ENCODE measurements around the gene RFX7.

Gene RFX7

GRCh38 chr15:56126409-56126808, 117.3 kb downstream of the RFX7 start:
- no peak for DNase-seq (ENCODE audit: low read depth in 2 of 2)

GRCh38 chr15:56124391-56124790, 119.3 kb downstream of the RFX7 start:
- no peak for DNase-seq (ENCODE audit: low read depth in 2 of 2)

DNA sequence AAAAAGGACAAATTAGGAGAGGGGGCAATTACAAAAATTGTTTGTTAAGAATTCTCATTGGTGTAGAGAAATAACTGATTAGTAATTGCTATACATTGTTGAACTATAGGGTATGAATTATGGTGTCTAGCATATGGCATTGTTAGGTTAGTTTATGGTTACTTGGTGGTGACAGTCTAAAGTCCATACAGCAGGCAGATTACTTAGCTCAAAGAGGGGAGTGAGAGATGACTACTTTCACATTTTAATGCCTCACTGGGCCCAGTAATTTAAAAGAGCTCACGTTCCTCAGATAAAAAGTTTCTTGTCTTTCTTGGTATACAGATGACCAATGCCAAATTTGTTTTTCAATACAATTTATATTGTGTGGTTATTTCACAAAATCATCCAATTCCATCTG, 137.8 kb downstream of the RFX7 start:
- no peak for DNase-seq (ENCODE audit: low read depth in 2 of 2)

DNA sequence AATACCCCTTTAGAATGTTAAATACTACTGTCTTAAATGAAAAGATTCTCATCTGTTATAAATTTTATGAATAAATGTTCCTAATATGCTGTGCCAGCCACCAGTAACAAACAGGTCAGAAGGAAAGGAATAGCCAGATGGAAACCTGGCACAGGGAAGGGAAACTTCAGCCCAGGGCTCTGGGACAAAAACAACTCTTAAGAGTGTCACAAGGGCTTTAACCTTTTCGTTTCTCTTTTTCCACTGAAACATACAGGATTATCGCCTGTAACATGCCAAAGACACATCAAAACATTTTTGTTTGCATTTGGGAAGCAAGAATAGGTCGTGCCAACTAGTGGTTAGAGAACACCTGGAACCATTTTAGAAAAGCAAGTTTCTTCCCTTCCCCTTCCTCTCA, 141.2 kb downstream of the RFX7 start:
- no peak for DNase-seq (ENCODE audit: low read depth in 2 of 2)

DNA sequence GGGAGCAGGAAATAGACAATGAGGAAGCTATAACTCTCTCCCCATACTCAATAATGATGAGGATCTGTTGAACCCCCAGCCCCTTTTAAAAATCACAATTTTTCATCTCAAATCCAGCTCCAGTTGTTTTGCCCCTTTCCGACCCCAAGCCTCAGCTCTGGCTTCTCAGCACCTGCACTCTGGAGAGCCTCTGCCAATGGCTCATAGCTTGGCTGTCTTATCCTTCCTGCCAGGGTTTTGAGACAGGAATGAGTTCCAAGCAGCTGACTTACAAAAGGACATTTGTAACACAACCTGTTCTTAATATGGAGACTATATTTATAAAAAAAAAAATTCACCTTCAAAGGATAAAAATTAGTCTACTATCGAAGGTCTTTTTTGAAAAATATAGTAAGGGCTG, 144.4 kb downstream of the RFX7 start:
- DNase-seq (ENCODE audit: low read depth in 2 of 2), result no peak

DNA sequence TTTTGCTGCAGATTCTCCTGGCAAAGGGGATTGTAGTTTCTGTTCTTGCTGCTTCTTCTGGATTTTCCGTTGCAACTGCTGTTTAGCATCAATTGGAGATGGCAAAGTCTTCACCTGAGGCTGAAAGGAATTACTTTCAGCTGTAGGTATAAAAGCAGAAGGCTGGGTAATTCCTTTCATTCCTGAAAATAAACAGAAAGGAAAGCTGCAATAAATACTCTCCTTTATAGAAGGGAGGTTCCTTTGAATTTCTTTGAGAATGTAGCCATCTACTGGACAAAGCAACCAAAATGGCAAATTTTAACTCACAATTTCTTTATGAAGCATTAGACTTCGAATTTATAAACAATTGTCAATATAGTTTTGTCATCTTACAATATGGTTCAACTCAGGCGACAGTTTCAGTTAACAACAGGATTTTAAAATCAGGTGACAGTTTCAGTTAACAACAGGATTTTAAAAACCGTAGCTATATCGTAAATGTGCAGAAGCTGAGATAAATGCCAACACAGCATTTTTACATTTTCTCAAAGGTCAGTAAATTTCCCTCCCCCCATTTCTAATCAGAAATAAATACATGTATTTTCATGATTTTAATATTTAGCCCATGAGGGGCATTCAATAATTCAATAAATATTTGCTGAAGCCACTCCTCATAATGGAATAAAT, 145.3 kb downstream of the RFX7 start:
- DNase-seq (ENCODE audit: low read depth in 2 of 2), result no peak

DNA sequence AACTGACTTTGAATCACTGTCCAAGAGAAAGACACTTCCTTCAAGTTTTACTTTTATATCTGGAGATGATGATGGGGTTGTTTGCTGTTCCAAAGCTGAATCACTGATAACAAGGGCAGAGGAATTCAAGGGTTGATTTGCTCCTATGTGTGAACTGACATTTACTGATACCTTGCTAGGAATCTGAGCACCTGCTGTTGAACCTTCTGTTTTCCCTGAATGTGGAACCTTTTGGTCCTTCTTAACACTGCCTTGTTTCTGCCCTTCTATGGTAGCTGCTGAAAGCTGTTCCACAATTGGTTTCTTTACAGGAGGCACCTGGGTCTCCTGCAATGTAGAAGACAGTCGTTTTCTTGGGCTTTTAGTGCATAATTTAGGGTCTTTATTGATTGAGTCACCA, 148.3 kb downstream of the RFX7 start:
- no peak for DNase-seq (ENCODE audit: low read depth in 2 of 2)

DNA sequence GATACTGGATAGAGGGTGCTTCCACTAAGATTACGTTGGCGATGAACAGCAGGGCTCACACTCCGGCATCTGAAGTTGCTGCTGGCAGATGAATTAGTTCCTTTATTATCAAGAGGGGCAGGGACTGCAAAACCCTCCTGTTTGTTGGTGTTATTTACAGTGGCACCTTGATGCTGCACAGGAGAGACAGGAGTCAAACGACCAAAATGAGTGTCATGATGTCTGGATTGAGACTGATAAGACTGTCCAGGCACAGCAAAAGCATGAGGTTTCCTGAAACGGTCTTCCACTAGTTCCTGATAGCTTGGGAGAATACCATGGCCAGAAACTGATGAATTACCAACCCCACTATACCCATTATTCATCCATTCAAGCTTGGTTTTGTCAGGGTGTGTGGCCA, 149.5 kb downstream of the RFX7 start:
- DNase-seq (ENCODE audit: low read depth in 2 of 2), result no peak

DNA sequence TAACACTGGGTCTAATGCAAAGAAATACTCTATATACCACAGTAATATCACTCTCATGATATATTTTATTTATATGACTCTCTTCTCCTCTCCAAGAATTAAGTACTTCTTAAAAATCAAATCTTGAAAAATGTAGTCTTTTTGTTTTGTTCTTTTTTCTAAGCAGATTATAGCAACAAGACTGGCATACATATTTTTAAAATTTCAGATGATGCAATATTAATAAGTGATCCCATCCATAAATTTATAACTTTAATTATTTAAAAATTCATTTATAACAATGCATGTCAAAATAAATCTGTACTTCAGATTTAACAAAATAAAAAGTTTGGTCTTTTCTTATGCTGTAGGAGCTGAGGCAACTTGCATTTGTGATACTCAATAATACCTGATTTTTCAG, 155.3 kb downstream of the RFX7 start:
- DNase-seq (ENCODE audit: low read depth in 2 of 2), result no peak

DNA sequence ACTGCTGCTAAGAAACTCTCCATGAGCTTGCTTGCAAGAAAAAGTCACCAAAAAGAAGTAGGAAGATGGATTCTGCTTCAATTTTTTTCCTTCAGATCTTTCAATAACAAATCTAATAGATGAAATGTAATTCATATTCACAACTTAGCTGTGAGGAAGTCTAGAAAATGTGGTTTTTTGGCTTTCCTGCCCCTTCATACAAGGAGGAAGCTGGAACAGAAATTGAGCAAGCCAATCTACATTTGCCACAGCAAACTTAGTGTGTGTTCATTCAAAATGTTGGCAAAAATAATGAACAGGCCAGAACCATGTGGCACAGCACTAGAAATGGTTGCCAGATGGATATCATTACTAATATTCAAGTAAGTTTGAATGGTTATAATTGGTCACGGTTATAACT, 157.1 kb downstream of the RFX7 start:
- no peak for DNase-seq (ENCODE audit: low read depth in 2 of 2)

DNA sequence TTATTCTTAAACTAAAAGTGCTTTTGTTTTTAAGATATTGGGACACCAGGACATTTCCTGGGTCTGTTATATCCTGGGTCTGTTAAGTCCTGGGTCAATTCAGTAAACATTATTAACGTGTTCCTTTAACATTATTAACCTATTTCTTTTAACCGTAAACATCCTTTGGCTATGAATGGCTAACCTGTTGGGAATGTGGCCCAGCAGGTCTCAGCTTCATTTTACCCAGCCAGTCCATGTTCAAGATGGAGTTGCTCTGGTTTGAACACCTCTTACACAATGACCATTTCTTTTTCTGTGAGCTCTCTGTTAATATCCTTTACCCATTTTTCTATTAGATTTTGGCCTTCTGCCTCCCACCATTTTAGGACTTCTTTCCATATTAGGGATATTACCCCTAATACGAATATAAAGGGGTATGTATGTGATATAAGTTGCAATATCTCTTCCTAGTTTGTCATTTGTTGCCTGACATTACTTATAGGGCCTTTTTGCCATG, 161.4 kb downstream of the RFX7 start:
- no peak for DNase-seq (ENCODE audit: low read depth in 2 of 2)

DNA sequence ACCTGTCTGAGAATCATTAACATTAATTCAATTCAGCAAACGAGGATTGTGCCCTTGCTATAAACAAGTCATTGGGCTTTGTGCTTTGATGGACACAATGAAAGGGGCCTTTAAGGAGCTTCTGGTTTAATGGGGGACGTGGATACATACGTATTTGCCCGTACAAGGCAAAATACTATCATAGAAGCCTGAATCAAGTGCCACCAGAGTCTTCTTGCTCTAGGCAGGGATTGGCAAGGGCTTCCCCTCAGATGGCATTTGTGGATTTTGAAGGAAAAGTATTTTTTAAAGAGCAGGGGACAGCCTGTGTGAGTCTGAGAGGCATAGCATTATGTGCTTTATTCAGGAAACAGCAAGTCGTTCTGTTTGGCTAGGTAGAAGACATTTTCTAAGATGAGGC, 166.6 kb downstream of the RFX7 start:
- no peak for DNase-seq (ENCODE audit: low read depth in 2 of 2)

DNA sequence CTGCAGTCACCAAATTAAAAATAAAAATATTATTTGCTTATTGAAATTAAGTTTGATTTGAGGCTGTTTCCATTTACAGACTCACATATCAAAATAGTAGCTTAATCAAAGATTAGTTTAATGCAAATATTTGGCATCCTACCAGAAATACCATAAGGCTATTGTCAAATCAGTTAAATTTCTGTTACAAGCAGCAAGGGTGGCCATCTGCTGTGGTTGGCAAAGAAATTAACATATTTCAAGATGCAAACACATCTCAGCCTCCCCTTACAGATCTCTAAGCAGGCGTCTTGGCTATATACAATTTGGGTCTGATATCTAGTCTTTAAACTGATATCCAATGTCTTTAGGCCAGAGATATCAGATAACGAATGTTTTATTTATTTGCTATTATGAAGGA, 167.0 kb downstream of the RFX7 start:
- DNase-seq (ENCODE audit: low read depth in 2 of 2), result no peak

DNA sequence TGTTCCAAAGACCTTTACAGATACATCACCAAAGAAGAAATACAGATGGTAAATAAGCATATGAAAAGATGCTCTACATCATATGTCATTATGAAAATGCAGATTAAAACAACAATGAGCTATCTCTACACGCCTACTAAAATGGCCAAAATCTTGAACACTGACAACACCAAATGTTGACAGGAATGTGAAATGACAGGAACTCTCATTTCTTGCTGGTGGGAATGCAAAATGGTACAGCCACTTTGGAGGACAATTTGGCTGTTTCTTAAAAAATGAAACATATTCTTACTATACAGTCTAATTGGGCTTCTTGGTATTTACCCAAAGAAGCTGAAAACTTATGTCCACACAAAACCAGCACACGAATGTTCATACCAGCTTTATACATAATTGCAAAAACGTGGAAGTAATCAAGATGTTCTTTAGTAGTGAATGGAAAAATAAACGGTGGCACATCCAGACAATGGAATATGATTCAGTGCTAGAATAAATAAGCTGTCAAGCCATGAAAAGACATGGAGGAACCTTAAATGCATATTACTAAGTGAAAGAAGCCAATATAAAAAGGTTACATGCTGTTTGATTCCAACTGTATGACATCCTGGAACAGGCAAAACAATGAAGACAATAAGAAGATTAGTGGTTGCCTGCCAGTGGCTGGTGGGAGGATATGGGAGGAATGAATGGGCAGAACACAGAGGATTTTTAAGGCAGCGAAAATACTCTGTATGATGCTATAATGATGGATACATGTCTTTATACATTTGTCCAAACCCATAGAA, 169.0 kb downstream of the RFX7 start:
- DNase-seq (ENCODE audit: low read depth in 2 of 2), result no peak

DNA sequence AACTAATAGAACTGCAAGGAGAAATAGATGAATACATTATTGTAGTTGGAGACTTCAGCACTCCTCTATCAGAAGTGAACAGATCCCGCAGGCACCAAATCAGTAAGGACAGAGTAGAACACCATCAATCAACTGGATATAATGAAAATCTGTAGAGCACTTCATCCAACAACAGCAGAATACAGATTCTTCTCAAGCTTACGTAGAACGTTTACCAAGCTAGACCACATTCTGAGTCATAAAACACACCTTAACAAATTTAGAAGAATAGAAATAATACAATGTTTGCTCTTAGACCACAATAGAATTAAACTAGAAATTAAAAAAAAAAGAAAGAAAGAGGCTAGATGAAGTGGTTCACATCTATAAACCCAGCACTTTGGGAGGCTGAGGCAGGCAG, 179.5 kb downstream of the RFX7 start:
- no peak for DNase-seq (ENCODE audit: low read depth in 2 of 2)

- no peak for DNase-seq (ENCODE audit: low read depth in 2 of 2)
Measured at GRCh38 chr15:56059716-56060115, 184.0 kb downstream of the RFX7 start.

- no peak for DNase-seq (ENCODE audit: low read depth in 2 of 2)
Measured at GRCh38 chr15:56058986-56059385, 184.7 kb downstream of the RFX7 start.

DNA sequence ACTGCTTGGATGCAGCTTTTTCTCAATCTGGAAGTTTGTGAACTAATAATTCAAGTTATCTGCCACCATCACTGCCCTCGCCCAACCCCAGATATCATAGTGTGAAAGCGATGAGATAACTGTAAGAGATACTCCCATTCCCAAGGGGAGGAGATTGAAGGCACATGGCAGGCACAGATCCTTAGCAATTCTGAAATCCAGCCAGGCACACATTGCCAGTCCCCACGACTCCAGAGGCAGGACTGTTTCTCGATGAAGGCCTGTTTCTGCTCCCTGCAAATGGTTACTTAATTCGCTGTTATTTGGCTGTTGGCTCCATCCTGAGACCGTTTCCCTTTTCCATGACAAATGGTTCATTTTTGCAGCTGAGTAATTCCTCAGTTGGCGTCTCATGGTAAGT, 187.1 kb downstream of the RFX7 start:
- DNase-seq (ENCODE audit: low read depth in 2 of 2), result no peak

GRCh38 chr15:56053046-56053400, 190.7 kb downstream of the RFX7 start:
- DNase-seq (ENCODE audit: low read depth in 2 of 2), result no peak

GRCh38 chr15:56052395-56053045, 191.2 kb downstream of the RFX7 start:
- DNase-seq (ENCODE audit: low read depth in 2 of 2), result no peak

- no peak for DNase-seq (ENCODE audit: low read depth in 2 of 2)
Measured at GRCh38 chr15:56051676-56052075, 192.0 kb downstream of the RFX7 start.

- DNase-seq (ENCODE audit: low read depth in 2 of 2), result no peak
Measured at GRCh38 chr15:56049577-56049976, 194.1 kb downstream of the RFX7 start.

DNA sequence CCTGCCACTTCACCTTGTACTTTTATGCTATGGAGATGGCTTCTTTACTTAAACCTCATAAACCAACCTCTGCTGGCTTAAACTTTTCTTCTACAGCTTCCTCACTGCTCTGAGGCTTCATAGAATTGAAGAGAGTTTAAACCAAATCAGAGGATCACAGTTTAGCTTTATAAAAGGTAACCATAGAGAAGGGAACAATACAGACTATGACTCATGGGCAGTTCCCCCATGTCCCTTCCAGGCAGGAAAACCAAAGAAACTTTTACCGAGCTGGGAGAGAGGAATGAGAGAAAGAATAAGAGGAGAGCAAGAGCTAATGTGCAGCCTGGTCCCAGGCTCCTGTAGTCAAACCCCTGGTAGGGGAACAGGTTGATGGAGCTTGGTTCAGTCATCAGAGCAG, 196.3 kb downstream of the RFX7 start:
- DNase-seq (ENCODE audit: low read depth in 2 of 2), result no peak

Measured in fibroblast of skin of left quadriceps (primary cell).